Mesenchymal stem cell (in vitro differentiated cells and primary cell): Measurements from ENCODE around the gene DDR1.
A peak's percentile ranks its signal among the peaks of the same experiment; 100 is the strongest.

Experiments used
- DNase-seq: peaks from one replicate; pipeline ENCODE4 v3.0.0-alpha.2; 2013
- H2AFZ ChIP-seq: one replicate; pipeline ENCODE4 v1.6.1; 2013; ENCODE audit warnings: low read depth, mild to moderate bottlenecking, control low read depth, inconsistent platforms, low read length, moderate library complexity
- H2AK5ac ChIP-seq: 2 replicates; pipeline ENCODE4 v1.6.1; 2013; ENCODE audit warnings: low read length, moderate library complexity, mild to moderate bottlenecking, inconsistent platforms; ENCODE audit not compliant: severe bottlenecking
- H2BK120ac ChIP-seq: one replicate; pipeline ENCODE4 v1.6.1; 2013; ENCODE audit warnings: low read depth, mild to moderate bottlenecking, inconsistent platforms, low read length, moderate library complexity
- H2BK12ac ChIP-seq, 2 experiments: one replicate each; pipeline ENCODE4 v1.6.1; 2013; ENCODE audit warnings: inconsistent platforms in 2 of 2, low read length in 2 of 2, mild to moderate bottlenecking in 2 of 2, moderate library complexity in 2 of 2, control low read depth in 1 of 2
- H2BK15ac ChIP-seq: one replicate; pipeline ENCODE4 v1.6.1; 2013; ENCODE audit warnings: mild to moderate bottlenecking, low read depth, inconsistent platforms; ENCODE audit not compliant: poor library complexity, severe bottlenecking
- H2BK5ac ChIP-seq: 2 replicates; pipeline ENCODE4 v1.6.1; 2013; ENCODE audit warnings: low read depth, mild to moderate bottlenecking, low read length, control low read depth, inconsistent platforms; ENCODE audit not compliant: poor library complexity, severe bottlenecking
- H3K14ac ChIP-seq, 2 experiments: one replicate each; pipeline ENCODE4 v1.6.1; 2013; ENCODE audit warnings: inconsistent platforms in 2 of 2, low read length in 2 of 2, control low read depth in 1 of 2, mild to moderate bottlenecking in 1 of 2, moderate library complexity in 1 of 2
- H3K18ac ChIP-seq, 2 experiments: one replicate each; pipeline ENCODE4 v1.6.1; 2013; ENCODE audit warnings: inconsistent platforms in 2 of 2, low read length in 2 of 2, control low read depth in 1 of 2, low read depth in 1 of 2, mild to moderate bottlenecking in 1 of 2
- H3K23ac ChIP-seq, 2 experiments: one replicate each; pipeline ENCODE4 v1.6.1; 2013; ENCODE audit warnings: inconsistent platforms in 2 of 2, low read length in 2 of 2, mild to moderate bottlenecking in 2 of 2, moderate library complexity in 2 of 2, control low read depth in 1 of 2
- H3K27ac ChIP-seq: 2 replicates; pipeline ENCODE4 v1.5.1; 2013; ENCODE audit warnings: mild to moderate bottlenecking, moderate library complexity, low read length, control low read depth, inconsistent platforms; ENCODE audit not compliant: poor library complexity, severe bottlenecking
- H3K27me3 ChIP-seq, 2 experiments: 2 replicates each; pipeline versions ENCODE4 v1.6.1 to v1.7.0; 2013; ENCODE audit warnings: low read length in 2 of 2, mild to moderate bottlenecking in 2 of 2, moderate library complexity in 2 of 2, control low read depth in 1 of 2, inconsistent platforms in 1 of 2; ENCODE audit not compliant: control insufficient read depth in 1 of 2, insufficient read depth in 1 of 2
- H3K36me3 ChIP-seq, 2 experiments: 2 replicates each; pipeline versions ENCODE4 v1.6.1 to v1.7.0; 2013; ENCODE audit warnings: low read length in 2 of 2, control low read depth in 1 of 2, inconsistent platforms in 1 of 2, low read depth in 1 of 2, mild to moderate bottlenecking in 1 of 2; ENCODE audit not compliant: insufficient read depth in 2 of 2, control insufficient read depth in 1 of 2
- H3K4ac ChIP-seq, 2 experiments: one replicate each; pipeline ENCODE4 v1.6.1; 2013; ENCODE audit warnings: inconsistent platforms in 2 of 2, low read length in 2 of 2, mild to moderate bottlenecking in 2 of 2, moderate library complexity in 2 of 2, control low read depth in 1 of 2, low read depth in 1 of 2
- H3K4me1 ChIP-seq: 2 replicates; pipeline ENCODE4 v1.6.1; 2013; ENCODE audit warnings: low read depth, low read length, control low read depth; ENCODE audit not compliant: control insufficient read depth, insufficient read depth
- H3K4me2 ChIP-seq: 2 replicates; pipeline ENCODE4 v1.6.1; 2013; ENCODE audit warnings: low read length, mild to moderate bottlenecking, inconsistent platforms; ENCODE audit not compliant: poor library complexity, severe bottlenecking
- H3K4me3 ChIP-seq, 2 experiments: 2 replicates each; pipeline versions ENCODE4 v1.5.1 to v1.7.0; 2013; ENCODE audit warnings: low read length in 2 of 2, mild to moderate bottlenecking in 2 of 2, control low read depth in 1 of 2, low read depth in 1 of 2; ENCODE audit not compliant: insufficient read depth in 1 of 2
- H3K79me1 ChIP-seq: replicated peaks from 2 replicates; pipeline ENCODE4 v1.6.1; 2013; ENCODE audit warnings: mild to moderate bottlenecking, control low read depth, low read length, inconsistent platforms; ENCODE audit not compliant: poor library complexity, severe bottlenecking
- H3K9ac ChIP-seq: 2 replicates; pipeline ENCODE4 v1.7.0; 2013; ENCODE audit warnings: mild to moderate bottlenecking, low read length, moderate library complexity
- H3K9me3 ChIP-seq: 2 replicates; pipeline ENCODE4 v1.7.0; 2013; ENCODE audit warnings: mild to moderate bottlenecking, low read length; ENCODE audit not compliant: control insufficient read depth
- H4K8ac ChIP-seq: one replicate; pipeline ENCODE4 v1.6.1; 2013; ENCODE audit warnings: inconsistent platforms, mild to moderate bottlenecking, low read length, moderate library complexity
- H4K91ac ChIP-seq: one replicate; pipeline ENCODE4 v1.6.1; 2013; ENCODE audit warnings: mild to moderate bottlenecking, low read length, inconsistent platforms
- WGBS: methylation state at CpG from one replicate; pipeline ENCODE4 v1.1.7; 2013; ENCODE audit warnings: mixed read lengths; 5-methylcytosine and 5-hydroxymethylcytosine counted together

DDR1 gene

DNA sequence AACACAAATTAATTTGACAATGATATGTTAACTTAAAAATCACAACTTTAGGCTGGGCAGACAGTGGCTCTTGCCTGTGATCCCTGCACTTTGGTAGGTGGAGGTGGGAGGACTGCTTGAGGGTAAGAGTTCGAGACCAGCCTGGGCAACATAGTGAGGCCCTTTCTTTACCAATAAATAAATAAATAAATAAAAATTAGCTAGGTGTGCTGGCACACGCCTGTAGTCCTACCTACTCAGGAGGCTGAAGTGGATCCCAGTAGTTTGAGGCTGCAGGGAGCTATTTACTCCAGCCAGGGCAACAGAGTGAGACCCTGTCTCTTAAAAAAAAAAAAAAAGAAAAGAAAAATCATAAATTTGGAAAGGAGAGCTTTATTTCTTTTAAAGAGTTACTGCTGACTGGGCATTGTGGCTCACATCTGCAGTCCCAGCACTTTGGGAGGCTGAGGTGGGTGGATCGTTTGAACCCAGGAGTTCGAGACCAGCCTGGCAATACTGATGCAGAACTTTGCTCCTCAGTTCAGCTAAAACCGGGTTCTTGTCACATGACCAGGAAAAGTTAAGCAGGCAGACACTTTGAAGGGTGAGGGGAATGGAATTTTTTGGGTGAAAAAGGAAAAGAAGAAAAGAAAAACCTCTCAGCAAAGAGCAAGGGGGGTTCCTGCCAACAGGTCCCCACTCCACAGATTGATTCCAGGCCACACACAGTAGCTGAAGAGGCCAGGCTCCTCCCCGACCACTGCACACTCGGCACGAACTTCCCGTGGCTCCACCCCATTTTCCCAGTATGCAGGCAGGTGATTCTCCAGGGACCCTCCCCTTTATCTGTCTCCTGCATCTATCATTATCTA is 44.0 kb upstream of the DDR1 start:
- no peak overlapping the region for H3K4me2 ChIP-seq
- no peak for DNase-seq
- no peak overlapping the region for H3K4me3 ChIP-seq
- no peaks in the 10 kb centered on the region for H3K79me1 ChIP-seq
- H2BK5ac ChIP-seq: no peak overlapping the region
- no peak overlapping the region for H3K4ac ChIP-seq
- H3K4me1 ChIP-seq: peaks cover 12% of the 10 kb centered on the region
- no peak overlapping the region for H3K14ac ChIP-seq
- H2BK12ac ChIP-seq: peak overlapping the region in 1 of 2 experiments; percentile 39
- no peak overlapping the region for H4K91ac ChIP-seq
- H3K36me3 ChIP-seq: no peaks in the 10 kb centered on the region
- H2BK15ac ChIP-seq: no peak overlapping the region
- H2AFZ ChIP-seq: no peak overlapping the region
- no peak overlapping the region for H2AK5ac ChIP-seq
- H3K9me3 ChIP-seq: no peaks in the 10 kb centered on the region
- H3K23ac ChIP-seq: no peak overlapping the region
- no peak overlapping the region for H3K18ac ChIP-seq
- WGBS: 74% methylated on average over 8 of the region's 9 CpGs
- peaks cover 0 to 22% of the 10 kb centered on the region in 2 experiments for H3K27me3 ChIP-seq
- H4K8ac ChIP-seq: no peak overlapping the region
- no peak overlapping the region for H2BK120ac ChIP-seq
- H3K27ac ChIP-seq: no peak overlapping the region
- H3K9ac ChIP-seq: no peak overlapping the region

DNA sequence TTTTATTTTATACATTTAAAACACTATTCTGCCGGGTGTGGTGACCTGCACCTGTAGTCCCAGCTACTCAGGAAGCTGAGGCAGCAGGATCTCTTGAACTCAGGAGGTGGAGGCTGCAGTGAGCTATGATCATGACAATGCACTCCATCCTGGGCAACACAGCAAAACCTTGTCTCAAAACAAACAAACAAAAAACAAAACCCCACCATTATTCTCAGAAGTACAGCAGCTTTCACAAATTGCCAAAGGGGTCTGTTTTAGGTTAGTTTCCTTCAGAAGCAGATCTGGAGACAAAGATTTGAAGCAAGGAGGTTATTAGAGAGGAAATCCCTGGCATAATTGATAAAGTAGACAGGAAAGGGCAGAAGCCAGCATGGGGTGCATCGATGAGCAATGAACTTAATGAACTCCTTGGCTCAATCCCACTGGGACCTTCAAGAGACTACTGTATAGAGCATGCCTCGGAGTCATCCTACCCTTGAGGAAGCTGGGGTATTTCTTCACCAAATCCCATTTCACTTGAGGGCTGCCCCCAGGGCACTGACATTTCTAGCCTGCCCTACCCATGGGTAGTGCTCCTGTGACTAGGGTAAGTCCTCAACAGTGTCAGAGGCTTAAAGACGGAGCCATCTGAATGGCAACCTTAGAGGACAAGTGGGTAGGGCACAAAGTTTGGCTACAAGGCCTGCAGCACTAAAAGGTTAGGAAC is 43.2 kb upstream of the DDR1 start:
- Histone ChIP-seq H3K18ac (no peak overlapping the region), H3K79me1 (no peaks in the 10 kb centered on the region), H3K4me3 (no peak overlapping the region), H2BK120ac (no peak overlapping the region), H3K4me2 (no peak overlapping the region), H3K4ac (peak overlapping the region in 1 of 2 experiments; percentile 36), H2BK12ac (peak overlapping the region; percentile 9 to 59), H3K9ac (no peak overlapping the region), H2BK5ac (no peak overlapping the region), H3K9me3 (no peaks in the 10 kb centered on the region), H3K14ac (no peak overlapping the region), H3K27me3 (peaks cover 0 to 23% of the 10 kb centered on the region in 2 experiments), H3K23ac (no peak overlapping the region), H2BK15ac (no peak overlapping the region), H2AK5ac (no peak overlapping the region), H4K91ac (no peak overlapping the region), H4K8ac (no peak overlapping the region), H3K27ac (no peak overlapping the region), H3K36me3 (no peaks in the 10 kb centered on the region), H2AFZ (no peak overlapping the region), H3K4me1 (peaks cover 12% of the 10 kb centered on the region)
- 94% methylated on average over 4 of the region's 4 CpGs for WGBS
- no peak for DNase-seq

DNA sequence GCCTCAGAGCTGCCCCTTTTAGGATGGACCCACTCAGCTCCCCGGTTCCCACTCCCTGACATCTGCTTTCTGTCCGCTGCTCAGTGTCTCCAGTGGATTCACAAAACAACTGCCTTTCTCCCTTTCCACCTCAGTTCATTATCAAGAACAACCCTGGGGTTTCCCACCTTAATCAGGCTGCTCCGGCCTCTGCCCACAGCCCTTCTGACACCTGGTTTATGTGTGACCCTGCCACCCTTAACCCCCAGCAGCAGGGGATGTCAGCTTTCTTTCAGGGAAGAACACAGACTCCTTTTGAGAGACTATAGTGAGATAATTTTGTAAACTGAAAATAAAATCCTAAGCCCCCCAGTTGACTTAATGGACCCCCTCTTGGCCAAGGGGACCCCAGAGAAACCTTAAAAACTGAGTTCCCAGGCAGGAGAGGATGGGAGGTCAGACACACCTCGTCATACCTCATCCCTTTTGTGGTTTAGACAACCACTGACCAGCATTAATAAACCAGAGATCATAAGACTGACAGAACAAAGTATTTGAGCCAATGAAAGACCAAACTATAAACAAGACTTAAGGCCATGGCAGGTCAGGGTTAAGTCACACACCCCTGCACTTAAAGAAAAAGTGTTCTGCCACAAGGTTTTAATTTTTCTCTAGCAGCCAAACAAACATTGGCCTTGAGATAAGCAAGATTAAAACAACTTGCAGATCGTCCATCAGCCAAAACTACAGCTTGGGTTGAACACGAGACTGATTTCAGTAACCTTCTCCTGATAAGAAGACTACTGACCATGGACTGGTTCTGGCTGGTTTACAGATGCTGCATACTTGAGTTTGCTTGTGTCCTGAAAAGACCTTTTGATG is 42.4 kb upstream of the DDR1 start:
- Histone ChIP-seq H3K4me1 (peaks cover 12% of the 10 kb centered on the region), H3K27me3 (peaks cover 0 to 23% of the 10 kb centered on the region in 2 experiments), H2BK12ac (peak overlapping the region; percentile 9 to 59), H4K8ac (no peak overlapping the region), H3K9ac (no peak overlapping the region), H3K27ac (no peak overlapping the region), H2AK5ac (no peak overlapping the region), H3K4me2 (no peak overlapping the region), H2BK15ac (no peak overlapping the region), H3K18ac (no peak overlapping the region), H3K4ac (peak overlapping the region in 1 of 2 experiments; percentile 36), H3K79me1 (no peaks in the 10 kb centered on the region), H3K4me3 (no peak overlapping the region), H2BK120ac (no peak overlapping the region), H3K23ac (no peak overlapping the region), H3K14ac (no peak overlapping the region), H4K91ac (no peak overlapping the region), H2BK5ac (no peak overlapping the region), H2AFZ (no peak overlapping the region), H3K9me3 (no peaks in the 10 kb centered on the region), H3K36me3 (no peaks in the 10 kb centered on the region)
- 65% methylated on average over 6 of the region's 6 CpGs for WGBS
- peak; percentile 56 for DNase-seq
